DOHH2 (cell line): ENCODE results near the gene FRRS1.

Source experiments
- H3F3A ChIP-seq: fragments of 200-600 bp; sonication (generic), shearing (Covaris generic); 2 replicates; pipeline ENCODE4 v1.6.0; 2016; ENCODE audit warnings: antibody characterized with exemption, mild to moderate bottlenecking; ENCODE audit not compliant: control insufficient read depth, insufficient read depth
- H3K27ac ChIP-seq: fragments of 200-600 bp; sonication (generic); 2 replicates; pipeline ENCODE4 v1.5.1; 2014; ENCODE audit warnings: low read depth, mild to moderate bottlenecking, low read length, moderate library complexity
- H3K27me3 ChIP-seq: fragments of 200-600 bp; sonication (generic); 2 replicates; pipeline ENCODE4 v1.6.1; 2014; ENCODE audit warnings: mild to moderate bottlenecking, low read length, mixed read lengths; ENCODE audit not compliant: control insufficient read depth
- H3K36me3 ChIP-seq: fragments of 200-600 bp; sonication (generic); 2 replicates; pipeline ENCODE4 v1.6.1; 2014; ENCODE audit warnings: mild to moderate bottlenecking, low read length, moderate library complexity, mixed read lengths; ENCODE audit not compliant: control insufficient read depth
- H3K4me1 ChIP-seq: fragments of 200-600 bp; sonication (generic); 2 replicates; pipeline ENCODE4 v1.6.1; 2014; ENCODE audit warnings: mild to moderate bottlenecking, low read length, mixed read lengths; ENCODE audit not compliant: control insufficient read depth
- H3K4me2 ChIP-seq: fragments of 200-600 bp; sonication (generic); 2 replicates; pipeline ENCODE4 v1.6.0; 2014; ENCODE audit warnings: mild to moderate bottlenecking, low read length, moderate library complexity
- H3K4me3 ChIP-seq: fragments of 200-600 bp; sonication (generic); 2 replicates; pipeline ENCODE4 v1.5.1; 2014; ENCODE audit warnings: mild to moderate bottlenecking, low read length, mixed read lengths
- H3K79me2 ChIP-seq: fragments of 200-600 bp; sonication (generic); 2 replicates; pipeline ENCODE4 v1.6.1; 2014; ENCODE audit warnings: mild to moderate bottlenecking, low read length, mixed read lengths; ENCODE audit not compliant: control insufficient read depth
- H3K9me2 ChIP-seq: fragments of 200-600 bp; sonication (generic); replicated peaks from 2 replicates; pipeline ENCODE4 v1.6.1; 2014; ENCODE audit warnings: mild to moderate bottlenecking, low read length, mixed read lengths; ENCODE audit not compliant: control insufficient read depth
- H3K9me3 ChIP-seq: fragments of 200-600 bp; sonication (generic); 2 replicates; pipeline ENCODE4 v1.6.1; 2014; ENCODE audit warnings: antibody characterized with exemption, low read length, mixed read lengths; ENCODE audit not compliant: control insufficient read depth, insufficient read depth
- H4K20me1 ChIP-seq: fragments of 200-600 bp; sonication (generic); 2 replicates; pipeline ENCODE4 v1.6.0; 2014; ENCODE audit warnings: low read depth, mild to moderate bottlenecking, antibody characterized with exemption, low read length, moderate library complexity; ENCODE audit not compliant: control insufficient read depth, insufficient read depth
- EZH2phosphoT487 ChIP-seq: fragments of 200-600 bp; sonication (generic); IDR thresholded peaks from 2 replicates; pipeline ENCODE4 v1.6.1; 2017; ENCODE audit warnings: borderline replicate concordance, mild to moderate bottlenecking, antibody characterized with exemption, low read length, moderate library complexity, mixed read lengths
- TF ChIP-seq, protein P1 (sequence below): fragments of 200-600 bp; sonication (generic); IDR thresholded peaks from one replicate; pipeline ENCODE4 v1.5.1; 2014; ENCODE audit warnings: antibody characterized with exemption, mild to moderate bottlenecking, low read depth, low read length; ENCODE audit not compliant: poor library complexity, severe bottlenecking

Gene FRRS1

GRCh38 chr1:99768104-99768503 is 1.7 kb upstream of the FRRS1 start:
- H3F3A ChIP-seq: no peaks in the 10 kb centered on the region
- no peaks in the 10 kb centered on the region for H3K27me3 ChIP-seq
- H3K9me3 ChIP-seq: no peaks in the 10 kb centered on the region
- H3K79me2 ChIP-seq: no peaks in the 10 kb centered on the region
- H3K9me2 ChIP-seq: no peaks in the 10 kb centered on the region
- no peak overlapping the region for H3K4me3 ChIP-seq
- no peaks in the 10 kb centered on the region for H3K36me3 ChIP-seq
- H3K27ac ChIP-seq: no peak overlapping the region
- H3K4me1 ChIP-seq: peaks cover 11% of the 10 kb centered on the region
- no peak overlapping the region for H3K4me2 ChIP-seq
- H4K20me1 ChIP-seq: no peaks in the 10 kb centered on the region
- TF ChIP-seq EZH2phosphoT487: no peak
- TF ChIP-seq, protein P1, sequence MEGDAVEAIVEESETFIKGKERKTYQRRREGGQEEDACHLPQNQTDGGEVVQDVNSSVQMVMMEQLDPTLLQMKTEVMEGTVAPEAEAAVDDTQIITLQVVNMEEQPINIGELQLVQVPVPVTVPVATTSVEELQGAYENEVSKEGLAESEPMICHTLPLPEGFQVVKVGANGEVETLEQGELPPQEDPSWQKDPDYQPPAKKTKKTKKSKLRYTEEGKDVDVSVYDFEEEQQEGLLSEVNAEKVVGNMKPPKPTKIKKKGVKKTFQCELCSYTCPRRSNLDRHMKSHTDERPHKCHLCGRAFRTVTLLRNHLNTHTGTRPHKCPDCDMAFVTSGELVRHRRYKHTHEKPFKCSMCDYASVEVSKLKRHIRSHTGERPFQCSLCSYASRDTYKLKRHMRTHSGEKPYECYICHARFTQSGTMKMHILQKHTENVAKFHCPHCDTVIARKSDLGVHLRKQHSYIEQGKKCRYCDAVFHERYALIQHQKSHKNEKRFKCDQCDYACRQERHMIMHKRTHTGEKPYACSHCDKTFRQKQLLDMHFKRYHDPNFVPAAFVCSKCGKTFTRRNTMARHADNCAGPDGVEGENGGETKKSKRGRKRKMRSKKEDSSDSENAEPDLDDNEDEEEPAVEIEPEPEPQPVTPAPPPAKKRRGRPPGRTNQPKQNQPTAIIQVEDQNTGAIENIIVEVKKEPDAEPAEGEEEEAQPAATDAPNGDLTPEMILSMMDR: no peak

DNA sequence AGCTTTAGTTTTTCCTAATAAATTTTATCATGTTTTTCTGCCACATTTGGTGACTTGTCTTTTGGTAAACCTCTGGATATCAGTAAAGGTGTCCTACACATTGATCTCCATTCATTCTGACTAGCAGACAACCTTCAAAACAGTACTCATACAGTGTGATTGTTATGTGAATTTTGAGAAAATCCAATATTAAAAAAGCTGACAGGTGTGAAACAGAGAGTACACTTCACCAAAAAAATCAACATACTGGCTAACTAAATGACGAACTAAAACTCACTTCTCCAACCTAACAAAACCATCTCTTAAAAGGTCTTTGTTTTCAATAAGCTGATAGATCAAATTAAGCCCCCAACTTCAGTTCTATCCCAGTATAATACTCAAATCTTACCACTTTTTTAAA is 1.5 kb downstream of the FRRS1 start:
- no peaks in the 10 kb centered on the region for H3K9me2 ChIP-seq
- TF ChIP-seq, protein P1: no peak
- no peak for TF ChIP-seq EZH2phosphoT487
- H3K4me1 ChIP-seq: peaks cover 14% of the 10 kb centered on the region
- no peaks in the 10 kb centered on the region for H3K27me3 ChIP-seq
- H3K27ac ChIP-seq: no peak overlapping the region
- H3K36me3 ChIP-seq: no peaks in the 10 kb centered on the region
- no peak overlapping the region for H3K4me3 ChIP-seq
- H3F3A ChIP-seq: peaks cover 3% of the 10 kb centered on the region; the same call in 1 of the 2 replicates
- no peaks in the 10 kb centered on the region for H3K9me3 ChIP-seq
- H3K79me2 ChIP-seq: no peaks in the 10 kb centered on the region
- H3K4me2 ChIP-seq: peak overlapping the region; percentile 6; the same call in 1 of the 2 replicates
- H4K20me1 ChIP-seq: no peaks in the 10 kb centered on the region

DNA sequence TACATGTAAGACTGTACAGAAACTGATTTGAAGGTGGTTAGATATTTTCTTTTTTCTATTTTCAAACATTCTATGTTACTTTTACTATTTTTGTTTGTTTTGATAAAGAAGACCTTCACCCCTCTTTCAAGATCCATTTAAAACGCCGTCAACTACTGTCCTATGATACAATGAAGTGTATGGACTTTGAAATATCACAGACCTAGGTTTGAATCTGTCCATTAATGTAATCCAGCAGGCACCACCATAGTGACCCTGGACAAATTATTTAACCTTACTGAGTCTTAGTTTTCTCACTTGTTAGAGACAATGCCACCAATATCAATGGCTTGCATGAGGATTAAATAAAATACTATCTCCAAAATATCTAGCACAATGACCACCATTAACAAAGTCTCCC is 2.0 kb downstream of the FRRS1 start:
- H3K27me3 ChIP-seq: no peaks in the 10 kb centered on the region
- no peak overlapping the region for H3K4me3 ChIP-seq
- no peaks in the 10 kb centered on the region for H3K79me2 ChIP-seq
- peaks cover 3% of the 10 kb centered on the region; the same call in 1 of the 2 replicates for H3F3A ChIP-seq
- peaks cover under 1% of the 10 kb centered on the region; the same call in 1 of the 2 replicates for H3K36me3 ChIP-seq
- no peak overlapping the region for H3K27ac ChIP-seq
- no peak for TF ChIP-seq EZH2phosphoT487
- TF ChIP-seq, protein P1: no peak
- H3K4me2 ChIP-seq: peak overlapping the region; percentile 6; the same call in 1 of the 2 replicates
- H4K20me1 ChIP-seq: no peaks in the 10 kb centered on the region
- H3K9me2 ChIP-seq: no peaks in the 10 kb centered on the region
- H3K9me3 ChIP-seq: no peaks in the 10 kb centered on the region
- peaks cover 15% of the 10 kb centered on the region for H3K4me1 ChIP-seq

- no peaks in the 10 kb centered on the region for H3K79me2 ChIP-seq
- H3K4me1 ChIP-seq: peaks cover 20% of the 10 kb centered on the region
- no peaks in the 10 kb centered on the region for H3K9me3 ChIP-seq
- no peak overlapping the region for H3K27ac ChIP-seq
- peaks cover 4% of the 10 kb centered on the region; the same call in 1 of the 2 replicates for H3K36me3 ChIP-seq
- no peaks in the 10 kb centered on the region for H3K9me2 ChIP-seq
- no peak overlapping the region for H3K4me2 ChIP-seq
- H4K20me1 ChIP-seq: no peaks in the 10 kb centered on the region
- no peaks in the 10 kb centered on the region for H3K27me3 ChIP-seq
- peaks cover 3% of the 10 kb centered on the region; the same call in 1 of the 2 replicates for H3F3A ChIP-seq
- no peak overlapping the region for H3K4me3 ChIP-seq
- TF ChIP-seq, protein P1: no peak
- no peak for TF ChIP-seq EZH2phosphoT487
These were observed 2.5 kb downstream of the FRRS1 start for GRCh38 chr1:99763956-99764355.
